ENCODE data around the gene SETD5. TPM values are rescaled to one million over a fixed set of nuclear protein-coding genes. Genes with fewer than 3 reads are reported as not detected.

Gene SETD5, protein sequence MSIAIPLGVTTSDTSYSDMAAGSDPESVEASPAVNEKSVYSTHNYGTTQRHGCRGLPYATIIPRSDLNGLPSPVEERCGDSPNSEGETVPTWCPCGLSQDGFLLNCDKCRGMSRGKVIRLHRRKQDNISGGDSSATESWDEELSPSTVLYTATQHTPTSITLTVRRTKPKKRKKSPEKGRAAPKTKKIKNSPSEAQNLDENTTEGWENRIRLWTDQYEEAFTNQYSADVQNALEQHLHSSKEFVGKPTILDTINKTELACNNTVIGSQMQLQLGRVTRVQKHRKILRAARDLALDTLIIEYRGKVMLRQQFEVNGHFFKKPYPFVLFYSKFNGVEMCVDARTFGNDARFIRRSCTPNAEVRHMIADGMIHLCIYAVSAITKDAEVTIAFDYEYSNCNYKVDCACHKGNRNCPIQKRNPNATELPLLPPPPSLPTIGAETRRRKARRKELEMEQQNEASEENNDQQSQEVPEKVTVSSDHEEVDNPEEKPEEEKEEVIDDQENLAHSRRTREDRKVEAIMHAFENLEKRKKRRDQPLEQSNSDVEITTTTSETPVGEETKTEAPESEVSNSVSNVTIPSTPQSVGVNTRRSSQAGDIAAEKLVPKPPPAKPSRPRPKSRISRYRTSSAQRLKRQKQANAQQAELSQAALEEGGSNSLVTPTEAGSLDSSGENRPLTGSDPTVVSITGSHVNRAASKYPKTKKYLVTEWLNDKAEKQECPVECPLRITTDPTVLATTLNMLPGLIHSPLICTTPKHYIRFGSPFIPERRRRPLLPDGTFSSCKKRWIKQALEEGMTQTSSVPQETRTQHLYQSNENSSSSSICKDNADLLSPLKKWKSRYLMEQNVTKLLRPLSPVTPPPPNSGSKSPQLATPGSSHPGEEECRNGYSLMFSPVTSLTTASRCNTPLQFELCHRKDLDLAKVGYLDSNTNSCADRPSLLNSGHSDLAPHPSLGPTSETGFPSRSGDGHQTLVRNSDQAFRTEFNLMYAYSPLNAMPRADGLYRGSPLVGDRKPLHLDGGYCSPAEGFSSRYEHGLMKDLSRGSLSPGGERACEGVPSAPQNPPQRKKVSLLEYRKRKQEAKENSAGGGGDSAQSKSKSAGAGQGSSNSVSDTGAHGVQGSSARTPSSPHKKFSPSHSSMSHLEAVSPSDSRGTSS (N-terminal part only)
- 50.0 and 62.9 TPM in 2 replicates for total RNA-seq (2012; rRNA removed)
- 42.7 and 45.1 TPM in 2 replicates for polyA plus RNA-seq (2012; rRNA removed)
- polyA plus RNA-seq (2012; cell fraction: cytosol; rRNA removed): 14.4 and 24.9 TPM in 2 replicates
- 87.1 and 210 TPM in 2 replicates for polyA plus RNA-seq (2012; cell fraction: nucleus; rRNA removed; ENCODE audit: low replicate concordance)
- Bru-seq, nascent RNA: percentile 97 among the genes with signal in this experiment
- BruChase-seq, experiment 1, labeled RNA remaining after a 6-hour chase: percentile 97 among the genes with signal in this experiment
- percentile 97 among the genes with signal in this experiment for BruChase-seq, experiment 2, labeled RNA remaining after a 2-hour chase
- long read RNA-seq, partial matches to known transcripts: 20 of 30 reads
- long read RNA-seq, other reads (novel, unspliced or antisense): 10 of 30 reads

DNA sequence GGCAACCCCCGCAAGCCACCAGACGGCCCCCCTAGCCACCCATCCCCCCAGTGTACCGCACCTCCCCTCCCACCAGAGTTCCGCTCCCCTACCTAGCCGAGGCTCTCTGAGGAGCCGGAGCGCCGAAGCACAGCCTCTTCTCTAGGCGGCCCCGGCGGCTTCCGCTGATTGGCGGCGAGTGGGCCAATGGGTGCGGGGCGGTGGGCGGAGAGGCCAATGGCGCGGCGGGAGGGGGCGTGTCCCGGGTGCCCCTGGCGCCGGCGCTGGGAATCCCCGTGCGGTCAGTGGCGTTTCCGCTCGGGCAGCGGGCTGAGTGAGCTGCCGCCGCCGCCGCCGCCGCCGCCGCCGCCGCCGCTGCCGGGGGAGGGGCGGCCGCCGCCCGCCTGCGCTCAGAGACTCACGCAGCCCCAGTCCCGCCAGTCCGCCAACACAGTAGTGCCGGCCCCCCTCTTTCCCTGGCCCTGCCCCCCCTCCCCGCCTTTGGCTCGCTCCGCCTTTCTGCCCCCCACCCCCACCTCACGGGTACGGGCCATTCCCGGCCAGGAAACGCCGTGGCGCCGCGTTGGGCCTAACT, at the start of gene SETD5:
Gene SETD5 (plus strand): TSS at position 284 of the 574 bp plus-strand sequence. CDS start 31,324 bp downstream, outside the sequence.
- H3K4me3 ChIP-seq (ENCODE audit: insufficient read depth, low read depth, low read length): peak within 1 kb of the TSS; percentile 95
- in situ Hi-C loops (cut with MboI; ENCODE audit: low sequenced_read_pairs) (no loop called here), dilution Hi-C loops (cut with HindIII; ENCODE audit: low sequenced_read_pairs, unreplicated experiment) (no loop called here), intact Hi-C loops (cut with micrococcal nuclease) (loop anchor here (1.0 to 5.0 kb wide), 2 partner anchors 25 to 40 kb away; no protein-coding TSS in a partner anchor)
- H3K56ac ChIP-seq (ENCODE audit: extremely low read depth, insufficient read depth, low read length): peak within 1 kb of the TSS; percentile 95
- peak within 1 kb of the TSS; percentile 95 for H3K4ac ChIP-seq (ENCODE audit: low read depth, low read length)
- peak within 1 kb of the TSS; percentile 17; the same call in 2 of the 3 replicates for H2BK15ac ChIP-seq (ENCODE audit: low read depth, low read length)
- no CpG with 5 or more reads among the region's 63 CpGs for WGBS, 2 experiments (ENCODE audit: extremely low coverage in 2 of 2, insufficient read length in 1 of 2)
- ChIA-PET POLR2A (ENCODE audit: unreplicated experiment) (interaction anchor here (0.6 to 1.6 kb wide), 4 partner anchors 19 to 1780 kb away, joined by 3 to 4 read pairs (median 3); no protein-coding TSS in a partner anchor), CTCF (no interaction called here)
- no TSS peak for BruUV-seq (replicated peaks)
- peak within 1 kb of the TSS; percentile 99 for H2AK5ac ChIP-seq (ENCODE audit: low read depth, low read length)
- H4K5ac ChIP-seq (ENCODE audit: low read depth, low read length): peak within 1 kb of the TSS; percentile 97
- peaks cover 4% of the 10 kb centered on the region; the same call in 1 of the 2 replicates for H3K4me1 ChIP-seq (ENCODE audit: control insufficient read depth, insufficient read depth, low read length)
- no peaks in the 10 kb centered on the region for H3K27me3 ChIP-seq (ENCODE audit: control insufficient read depth, insufficient read depth, low read length)
- peaks cover 0 to 16% of the 10 kb centered on the region in 2 experiments; a peak in 1 of 4 replicates for H3K79me1 ChIP-seq (ENCODE audit: low read depth in 1 of 2, low read length in 2 of 2)
- no peaks in the 10 kb centered on the region for H3K9me1 ChIP-seq (ENCODE audit: insufficient read depth, low read length)
- H2BK5ac ChIP-seq (ENCODE audit: low read depth, low read length, poor library complexity, severe bottlenecking): peak within 1 kb of the TSS; percentile 97
- H2BK20ac ChIP-seq (ENCODE audit: low read depth, low read length): no peak within 1 kb of the TSS
- H3K4me2 ChIP-seq (ENCODE audit: low read depth, low read length): peak within 1 kb of the TSS; percentile 82
- H3K36me3 ChIP-seq (ENCODE audit: control insufficient read depth, insufficient read depth, low read length): peaks cover 9% of the 10 kb centered on the region
- no peaks in the 10 kb centered on the region for H3K9me3 ChIP-seq (ENCODE audit: control insufficient read depth, insufficient read depth, low read length)
- peak; percentile 73 for ATAC-seq (ENCODE audit: low read depth)
- H3K14ac ChIP-seq (replicated peaks; ENCODE audit: low read depth, low read length): peak within 1 kb of the TSS; percentile 97
- DNase-seq: peak; percentile 94
- peak within 1 kb of the TSS; percentile 96 for H3K23ac ChIP-seq (ENCODE audit: low read depth, low read length)
- H2AFZ ChIP-seq (replicated peaks; ENCODE audit: low read length, poor library complexity): peak within 1 kb of the TSS; percentile 87
- H2AK9ac ChIP-seq (replicated peaks; ENCODE audit: low read depth, low read length, poor library complexity): peak within 1 kb of the TSS; percentile 99
- peak within 1 kb of the TSS; percentile 86 to 97 for H4K8ac ChIP-seq (ENCODE audit: low read depth in 2 of 2, low read length in 2 of 2)
- H3K18ac ChIP-seq (ENCODE audit: low read depth, low read length): peak within 1 kb of the TSS; percentile 97
- peak within 1 kb of the TSS; percentile 93 for H4K91ac ChIP-seq (ENCODE audit: insufficient read depth, low read depth, low read length)
- peak within 1 kb of the TSS; percentile 96 for H3K27ac ChIP-seq (ENCODE audit: insufficient read depth, low read length)
- H4K20me1 ChIP-seq (ENCODE audit: insufficient read depth, low read length): peaks cover 88% of the 10 kb centered on the region
- H3K9ac ChIP-seq (ENCODE audit: low read depth, low read length): peak within 1 kb of the TSS; percentile 98
- H2BK120ac ChIP-seq (ENCODE audit: low read depth, low read length): peak within 1 kb of the TSS; percentile 69
- TF ChIP-seq MAFK (IDR thresholded peaks at IDR 0.05; ENCODE audit: low read depth, low read length) (no peak), RCOR1 (IDR thresholded peaks at IDR 0.05; ENCODE audit: insufficient replicate concordance, low read length) (no peak), RAD21 (IDR thresholded peaks at IDR 0.05; ENCODE audit: low read length) (no peak), POLR2A (IDR thresholded peaks at IDR 0.05; ENCODE audit: low read depth, low read length) (peak; percentile 97), SMC3 (IDR thresholded peaks at IDR 0.05; ENCODE audit: low read depth, low read length) (no peak), NFE2L2 (IDR thresholded peaks at IDR 0.05; ENCODE audit: low read depth, low read length) (peak; percentile 38; the same call in 1 of the 2 replicates), CHD1 (IDR thresholded peaks at IDR 0.05; ENCODE audit: low read depth, low read length) (no peak; the same call in 1 of the 2 replicates), FOS (IDR thresholded peaks at IDR 0.05; ENCODE audit: low read depth, low read length) (0 out of 2 replicates have a peak, but pooled peaks have one; percentile 3), MXI1 (IDR thresholded peaks at IDR 0.05; ENCODE audit: borderline replicate concordance, low read depth, low read length) (no peak)
- TF ChIP-seq, protein P1, sequence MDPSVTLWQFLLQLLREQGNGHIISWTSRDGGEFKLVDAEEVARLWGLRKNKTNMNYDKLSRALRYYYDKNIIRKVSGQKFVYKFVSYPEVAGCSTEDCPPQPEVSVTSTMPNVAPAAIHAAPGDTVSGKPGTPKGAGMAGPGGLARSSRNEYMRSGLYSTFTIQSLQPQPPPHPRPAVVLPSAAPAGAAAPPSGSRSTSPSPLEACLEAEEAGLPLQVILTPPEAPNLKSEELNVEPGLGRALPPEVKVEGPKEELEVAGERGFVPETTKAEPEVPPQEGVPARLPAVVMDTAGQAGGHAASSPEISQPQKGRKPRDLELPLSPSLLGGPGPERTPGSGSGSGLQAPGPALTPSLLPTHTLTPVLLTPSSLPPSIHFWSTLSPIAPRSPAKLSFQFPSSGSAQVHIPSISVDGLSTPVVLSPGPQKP (IDR thresholded peaks at IDR 0.05; ENCODE audit: borderline replicate concordance, low read depth, low read length): no peak

Data from IMR-90 (cell line).